ENCODE measurements around the gene PNPLA2. TPM values are rescaled to one million over a fixed set of nuclear protein-coding genes. Genes with fewer than 3 reads are reported as not detected.

The PNPLA2 gene
- total and polyA plus RNA-seq, 10 of the 15 experiments (the other 5 are each of a cell fraction or from before 2014, with no cell fraction given): 0.19 to 34.0 (median 8.1) TPM

DNA sequence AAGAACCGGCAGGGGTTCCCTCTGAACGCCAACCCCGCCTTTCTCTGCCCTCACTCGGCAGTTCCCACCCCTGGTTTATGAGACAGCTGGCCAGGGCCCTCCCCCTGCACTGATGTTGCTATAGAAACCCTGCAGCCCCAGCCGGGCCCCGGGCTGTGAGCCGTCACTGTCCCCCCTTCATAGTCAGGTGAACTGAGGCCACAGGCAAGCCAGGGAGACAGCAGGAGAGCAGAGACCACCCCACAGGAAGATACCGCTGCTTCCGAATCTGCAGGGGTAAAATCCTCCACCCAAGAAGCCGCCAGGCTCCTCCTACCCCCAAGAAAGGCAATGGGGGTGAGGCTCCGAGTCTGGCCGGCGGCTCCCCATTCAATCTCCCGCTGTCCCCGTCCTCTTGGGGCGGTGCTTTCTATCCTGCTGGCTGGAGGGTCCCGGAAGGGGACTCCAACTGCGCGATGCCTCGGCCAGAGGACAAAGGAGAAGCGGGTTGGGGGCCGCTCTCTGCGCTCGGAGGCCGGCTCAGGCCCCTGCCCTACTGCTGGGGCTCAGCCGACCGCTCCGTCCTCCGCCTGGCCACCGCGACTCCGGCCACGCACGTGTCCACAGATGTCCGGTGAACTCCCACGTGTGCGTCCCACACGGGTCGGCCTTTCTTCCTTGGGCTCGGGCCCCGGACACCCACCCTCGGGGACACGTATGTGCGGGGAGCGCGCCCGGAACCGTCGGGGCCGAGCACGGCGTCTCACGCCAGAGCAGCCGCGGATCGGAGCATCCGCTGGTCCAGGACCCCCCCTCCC lies 21.2 kb upstream of the PNPLA2 start (continued):
- TF ChIP-seq PRDM15 (CRISPR knock-in tag; IDR thresholded peaks at IDR 0.05) (no peak), HDAC6 (IDR thresholded peaks at IDR 0.05; ENCODE audit: unreplicated experiment) (no peak), YY1 (IDR thresholded peaks at IDR 0.05; ENCODE audit: low read depth, low read length) (no peak), SMC3 (IDR thresholded peaks at IDR 0.05; ENCODE audit: borderline replicate concordance, low read length) (no peak), CBX5 (IDR thresholded peaks at IDR 0.05; ENCODE audit: low read depth) (no peak), CREM (IDR thresholded peaks at IDR 0.05; ENCODE audit: low read depth) (0 out of 2 replicates have a peak, but pooled peaks have one; percentile 20), MEF2B (IDR thresholded peaks at IDR 0.05; ENCODE audit: partially characterized antibody, poor library complexity, severe bottlenecking) (no peak), NBN (IDR thresholded peaks at IDR 0.05) (0 out of 2 replicates have a peak, but pooled peaks have one; percentile 56), ASH2L (IDR thresholded peaks at IDR 0.05; ENCODE audit: borderline replicate concordance, low read depth) (no peak), KDM1A (IDR thresholded peaks at IDR 0.05; ENCODE audit: borderline replicate concordance) (no peak), POLR2AphosphoS2 (IDR thresholded peaks at IDR 0.05; ENCODE audit: low read depth, low read length) (peak; percentile 48; the same call in 1 of the 2 replicates), LARP7 (IDR thresholded peaks at IDR 0.05) (no peak; the same call in none of the 2 replicates), HDAC2 (IDR thresholded peaks at IDR 0.05) (no peak), HCFC1 (IDR thresholded peaks at IDR 0.05; ENCODE audit: low read length) (peak; percentile 7; the same call in 1 of the 2 replicates), MEF2A (IDR thresholded peaks at IDR 0.05; ENCODE audit: insufficient read depth, low read depth, low read length) (no peak)
- TF ChIP-seq, protein P1, sequence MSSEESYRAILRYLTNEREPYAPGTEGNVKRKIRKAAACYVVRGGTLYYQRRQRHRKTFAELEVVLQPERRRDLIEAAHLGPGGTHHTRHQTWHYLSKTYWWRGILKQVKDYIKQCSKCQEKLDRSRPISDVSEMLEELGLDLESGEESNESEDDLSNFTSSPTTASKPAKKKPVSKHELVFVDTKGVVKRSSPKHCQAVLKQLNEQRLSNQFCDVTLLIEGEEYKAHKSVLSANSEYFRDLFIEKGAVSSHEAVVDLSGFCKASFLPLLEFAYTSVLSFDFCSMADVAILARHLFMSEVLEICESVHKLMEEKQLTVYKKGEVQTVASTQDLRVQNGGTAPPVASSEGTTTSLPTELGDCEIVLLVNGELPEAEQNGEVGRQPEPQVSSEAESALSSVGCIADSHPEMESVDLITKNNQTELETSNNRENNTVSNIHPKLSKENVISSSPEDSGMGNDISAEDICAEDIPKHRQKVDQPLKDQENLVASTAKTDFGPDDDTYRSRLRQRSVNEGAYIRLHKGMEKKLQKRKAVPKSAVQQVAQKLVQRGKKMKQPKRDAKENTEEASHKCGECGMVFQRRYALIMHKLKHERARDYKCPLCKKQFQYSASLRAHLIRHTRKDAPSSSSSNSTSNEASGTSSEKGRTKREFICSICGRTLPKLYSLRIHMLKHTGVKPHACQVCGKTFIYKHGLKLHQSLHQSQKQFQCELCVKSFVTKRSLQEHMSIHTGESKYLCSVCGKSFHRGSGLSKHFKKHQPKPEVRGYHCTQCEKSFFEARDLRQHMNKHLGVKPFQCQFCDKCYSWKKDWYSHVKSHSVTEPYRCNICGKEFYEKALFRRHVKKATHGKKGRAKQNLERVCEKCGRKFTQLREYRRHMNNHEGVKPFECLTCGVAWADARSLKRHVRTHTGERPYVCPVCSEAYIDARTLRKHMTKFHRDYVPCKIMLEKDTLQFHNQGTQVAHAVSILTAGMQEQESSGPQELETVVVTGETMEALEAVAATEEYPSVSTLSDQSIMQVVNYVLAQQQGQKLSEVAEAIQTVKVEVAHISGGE (CRISPR knock-in tag; IDR thresholded peaks at IDR 0.05): no peak

Measured in GM12878 (cell line).